Activated naive CD4-positive, alpha-beta T cell treated with anti-CD3 and anti-CD28 coated beads, Interleukin-2, amount 50 U/mL, for 72 hours (primary cell): ENCODE measurements around the gene IFIT1B. TPM values are rescaled to one million over a fixed set of nuclear protein-coding genes. Genes with fewer than 3 reads are reported as not detected.
"Not testable (repeated sequence)": the region's sequence is repeated elsewhere in the genome, so short reads cannot be mapped to it uniquely, and the experiment has no call there.

Source experiments
- ATAC-seq, 2 donors: fragments of 150-1000 bp; cut with Tn5 transposase; 2 replicates each; pipeline ENCODE4 v1.10.0; 2021; ENCODE audit warnings: mild to moderate bottlenecking in 2 of 2, moderate library complexity in 2 of 2
- DNase-seq, 2 donors: peaks; one replicate each; pipeline ENCODE4 v3.0.0; 2021 to 2022; ENCODE audit warnings: low spot score in 2 of 2
- H3K27ac Mint-ChIP-seq, 2 donors: one replicate each; pipeline ENCODE4 v1.8.0; 2022; ENCODE audit warnings: mild to moderate bottlenecking in 2 of 2, mixed read lengths in 2 of 2
- H3K36me3 Mint-ChIP-seq, 2 donors: one replicate each; pipeline ENCODE4 v1.8.0; 2022; ENCODE audit warnings: mixed read lengths in 2 of 2
- H3K9me3 Mint-ChIP-seq, 2 donors: one replicate each; pipeline ENCODE4 v1.8.0; 2022; ENCODE audit warnings: mixed read lengths in 2 of 2
- total RNA-seq, 2 donors: library from RNA; stranded (reverse); gene quantifications; one replicate each; pipeline ENCODE4 v1.2.3, GENCODE V29; 2022

The IFIT1B gene
- total RNA-seq, 2 donors from 2014 or later: not detected

GRCh38 chr10:89364531-89364930 is 13.3 kb upstream of the IFIT1B start:
- no peak for ATAC-seq

GRCh38 chr10:89367529-89367928 is 10.3 kb upstream of the IFIT1B start:
- ATAC-seq (peak in 1 of 2 donors; percentile 90), DNase-seq (no peak)
- Mint-ChIP-seq H3K9me3 (no peaks in the 10 kb centered on the region), H3K27ac (no peak overlapping the region), H3K36me3 (no peaks in the 10 kb centered on the region)

More at GRCh38 chr10:89364531-89364930, 13.3 kb upstream of the IFIT1B start:
- no peaks in the 10 kb centered on the region for H3K9me3 Mint-ChIP-seq
- no peak for DNase-seq
- no peak overlapping the region for H3K27ac Mint-ChIP-seq
- no peaks in the 10 kb centered on the region for H3K36me3 Mint-ChIP-seq

- Mint-ChIP-seq H3K9me3 (no peaks in the 10 kb centered on the region), H3K27ac (no peak overlapping the region), H3K36me3 (no peaks in the 10 kb centered on the region)
- ATAC-seq (no peak), DNase-seq (no peak)
Measured at GRCh38 chr10:89368129-89368528, 9.7 kb upstream of the IFIT1B start.

DNA sequence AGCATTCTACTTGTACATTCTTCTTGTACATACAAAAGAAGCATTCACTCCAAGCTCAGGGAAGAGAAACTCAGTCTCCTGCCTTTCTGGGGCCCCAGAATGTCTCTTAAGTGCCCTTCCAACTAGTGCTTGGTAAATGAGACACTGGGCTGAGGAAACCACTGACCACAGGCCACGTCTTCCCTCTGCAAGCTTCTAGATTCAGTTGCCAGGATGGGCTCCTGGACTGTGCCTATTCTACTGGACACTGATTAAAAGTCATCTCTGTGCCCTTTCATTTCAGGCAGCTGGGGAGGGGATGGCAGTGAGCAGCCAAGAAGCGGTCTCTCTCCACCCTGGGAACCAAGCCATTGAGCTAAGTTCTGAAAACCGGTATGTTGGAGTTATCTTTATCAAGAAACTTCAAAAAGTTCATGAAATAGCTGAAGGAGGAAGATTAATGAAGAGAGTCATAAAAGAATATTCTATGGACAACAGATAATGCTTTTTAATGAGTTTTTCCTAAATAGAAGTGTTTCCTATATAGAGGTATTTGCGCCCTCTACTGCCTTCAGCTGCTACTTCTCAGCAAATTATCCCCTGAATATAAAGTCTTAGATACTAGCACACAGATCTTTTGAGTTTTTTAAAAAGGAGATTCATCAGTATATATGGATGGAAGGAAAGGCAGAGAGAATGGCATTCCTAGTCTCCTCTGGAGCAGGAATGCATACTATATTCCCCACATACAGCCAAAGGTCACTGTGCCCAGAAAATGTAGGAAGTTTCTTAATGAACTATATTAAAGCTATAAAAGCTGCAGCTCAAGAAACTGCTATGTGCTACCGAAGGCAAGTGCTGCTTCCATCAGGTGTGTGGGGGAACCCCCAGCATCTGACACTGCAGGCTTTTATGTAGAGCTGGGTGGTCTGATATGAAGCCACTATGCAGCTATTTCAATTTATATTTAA is 8.4 kb upstream of the IFIT1B start:
- ATAC-seq (no peak), DNase-seq (no peak)
- no peaks in the 10 kb centered on the region for H3K36me3 Mint-ChIP-seq
- no peak overlapping the region for H3K27ac Mint-ChIP-seq
- no peaks in the 10 kb centered on the region for H3K9me3 Mint-ChIP-seq

DNA sequence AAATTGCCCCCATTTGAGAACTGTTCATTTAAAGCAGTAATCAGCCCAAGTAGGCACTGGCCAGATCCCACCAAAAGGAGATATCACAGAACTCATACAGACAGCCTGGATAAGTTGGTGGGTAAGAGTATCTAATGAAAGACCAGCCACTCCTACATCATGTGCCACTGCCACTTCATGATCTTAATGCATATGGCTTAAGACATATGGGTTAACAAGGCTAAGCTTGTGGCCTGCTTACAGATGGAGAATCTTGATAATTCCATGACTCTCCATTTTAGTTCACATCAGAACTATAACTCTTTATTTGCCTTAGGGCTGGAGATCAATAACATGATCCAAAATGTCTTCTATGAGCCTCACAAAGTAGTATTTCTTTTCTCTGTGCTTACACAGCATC is 6.8 kb upstream of the IFIT1B start:
- no peaks in the 10 kb centered on the region for H3K9me3 Mint-ChIP-seq
- no peak for DNase-seq
- ATAC-seq: no peak
- no peaks in the 10 kb centered on the region for H3K36me3 Mint-ChIP-seq
- no peak overlapping the region for H3K27ac Mint-ChIP-seq

DNA sequence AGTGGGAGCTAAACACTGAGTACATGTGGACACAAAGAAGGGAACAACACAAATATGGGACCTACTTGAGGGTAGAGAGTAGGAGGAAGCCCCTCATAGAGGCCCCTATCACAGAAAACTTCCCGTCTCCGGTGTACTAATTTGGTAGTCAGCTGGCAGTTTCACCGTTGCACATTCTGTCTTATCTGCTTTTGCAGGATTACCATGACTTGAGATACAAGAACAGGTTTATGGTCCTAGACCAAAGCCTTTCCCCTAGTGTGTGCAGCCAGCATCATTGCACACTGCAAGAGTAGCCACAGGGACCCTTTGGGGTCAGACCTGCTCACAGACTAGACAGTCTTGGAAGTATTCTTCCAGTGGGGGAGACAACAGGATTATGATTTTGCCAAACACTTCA is 5.9 kb upstream of the IFIT1B start:
- Mint-ChIP-seq H3K9me3 (no peaks in the 10 kb centered on the region), H3K36me3 (no peaks in the 10 kb centered on the region), H3K27ac (no peak overlapping the region)
- DNase-seq: no peak
- no peak for ATAC-seq

DNA sequence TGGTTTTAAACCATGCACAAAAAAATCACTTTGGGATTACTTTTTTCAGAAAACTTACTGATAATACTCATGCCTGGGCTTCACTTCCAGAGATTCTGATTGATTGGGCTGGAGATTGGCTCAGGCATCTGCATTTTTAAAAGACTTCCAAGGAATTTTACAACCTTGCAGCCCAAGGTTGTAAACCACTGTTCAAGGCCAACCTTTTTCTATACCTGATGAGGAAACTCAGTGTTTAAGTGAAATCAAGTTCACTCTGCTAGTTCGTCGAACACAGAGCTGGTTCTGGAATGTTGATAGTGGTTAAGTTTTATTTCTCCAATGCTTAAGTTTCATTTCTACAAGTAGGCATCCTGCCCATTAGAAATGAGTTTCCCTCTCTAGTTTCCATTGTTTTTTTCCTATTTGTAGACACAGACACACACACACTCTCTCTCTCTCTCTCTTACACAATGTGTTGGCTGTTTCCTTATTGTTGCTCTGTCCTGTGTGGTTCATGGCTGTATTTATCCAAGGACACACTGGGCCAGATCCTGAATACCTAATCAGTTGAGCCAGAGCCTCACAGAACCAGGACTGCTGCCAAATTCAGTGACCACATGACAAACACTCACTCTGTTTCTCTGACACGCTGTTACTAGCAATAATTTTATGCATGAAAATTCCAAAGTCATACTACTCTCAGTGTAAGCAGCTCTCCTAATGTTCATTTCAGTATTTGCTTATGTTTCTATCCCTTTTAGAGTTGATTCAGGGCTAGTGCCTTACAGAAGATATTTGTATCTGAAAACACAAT is 3.7 kb upstream of the IFIT1B start:
- Mint-ChIP-seq H3K36me3 (no peaks in the 10 kb centered on the region), H3K9me3 (no peaks in the 10 kb centered on the region), H3K27ac (no peak overlapping the region)
- DNase-seq (no peak), ATAC-seq (no peak)

DNA sequence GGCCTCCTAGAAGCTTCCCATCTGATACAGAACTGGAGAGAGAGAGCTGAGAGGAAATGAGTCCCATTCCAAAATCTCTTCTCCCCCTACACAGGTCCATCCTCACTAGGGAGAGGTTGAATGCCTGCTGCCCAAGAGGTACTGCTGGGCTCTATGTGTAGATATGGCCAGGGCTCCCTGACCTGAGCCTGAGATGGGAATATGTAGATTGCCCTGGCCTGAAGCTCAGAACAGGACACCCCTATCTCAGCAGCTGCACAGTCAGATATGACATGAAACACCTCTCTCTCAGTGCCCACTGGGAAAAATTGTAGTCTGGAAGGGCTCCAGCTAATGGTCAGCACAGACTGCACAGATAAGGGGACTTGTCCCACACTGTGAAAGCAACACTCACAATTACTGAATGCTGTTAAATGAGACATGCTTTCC is 3.1 kb upstream of the IFIT1B start:
- H3K9me3 Mint-ChIP-seq: no peaks in the 10 kb centered on the region
- DNase-seq (no peak), ATAC-seq (no peak)
- H3K36me3 Mint-ChIP-seq: no peaks in the 10 kb centered on the region
- H3K27ac Mint-ChIP-seq: no peak overlapping the region

DNA sequence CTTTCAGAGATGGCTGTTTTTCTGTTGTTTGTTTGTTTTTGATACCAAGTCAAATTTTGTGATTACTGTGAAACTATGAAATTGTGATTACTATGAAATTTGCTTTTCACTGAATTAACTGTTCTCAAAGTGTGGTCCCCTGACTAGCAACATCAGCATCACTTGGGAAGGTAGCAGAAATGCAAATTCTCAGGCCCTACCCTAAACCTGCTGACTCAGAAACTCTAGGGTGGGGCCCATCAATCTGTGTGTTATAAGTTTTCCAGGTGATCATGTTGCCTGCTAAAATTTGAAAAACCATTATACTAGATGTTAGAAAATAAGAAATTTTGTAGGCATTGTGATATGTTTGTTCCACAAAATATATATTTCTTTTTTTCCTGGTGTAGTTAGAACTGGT is 1.2 kb downstream of the IFIT1B start:
- ATAC-seq (no peak), DNase-seq (no peak)
- Mint-ChIP-seq H3K36me3 (no peaks in the 10 kb centered on the region), H3K27ac (no peak overlapping the region), H3K9me3 (no peaks in the 10 kb centered on the region)

DNA sequence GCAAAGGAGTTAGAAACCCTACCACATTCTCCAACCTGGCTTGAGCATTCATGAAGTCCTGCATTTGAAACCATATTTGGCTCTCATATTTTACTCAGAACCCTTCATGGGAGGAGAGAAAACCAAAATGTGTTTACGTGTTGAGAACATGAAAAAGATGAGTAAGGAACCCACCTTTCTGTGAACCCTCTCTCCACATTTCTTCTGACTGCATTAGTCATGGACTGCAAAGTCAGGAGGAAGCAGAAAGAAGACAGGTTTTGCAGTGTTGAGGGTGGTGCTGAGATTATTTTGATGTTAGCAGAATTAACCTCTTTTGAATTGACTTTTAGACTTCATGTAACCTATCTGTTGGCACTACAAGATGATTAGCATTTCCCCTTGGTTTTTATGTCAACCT is 4.9 kb downstream of the IFIT1B start:
- Mint-ChIP-seq H3K27ac (no peak overlapping the region), H3K9me3 (no peaks in the 10 kb centered on the region), H3K36me3 (no peaks in the 10 kb centered on the region)
- DNase-seq: no peak
- ATAC-seq: peak in 1 of 2 donors; percentile 61

GRCh38 chr10:89384474-89385340 is 6.9 kb downstream of the IFIT1B start:
- ATAC-seq: no peak
- Mint-ChIP-seq H3K27ac (no peak overlapping the region), H3K36me3 (no peaks in the 10 kb centered on the region), H3K9me3 (no peaks in the 10 kb centered on the region)
- DNase-seq: no peak

DNA sequence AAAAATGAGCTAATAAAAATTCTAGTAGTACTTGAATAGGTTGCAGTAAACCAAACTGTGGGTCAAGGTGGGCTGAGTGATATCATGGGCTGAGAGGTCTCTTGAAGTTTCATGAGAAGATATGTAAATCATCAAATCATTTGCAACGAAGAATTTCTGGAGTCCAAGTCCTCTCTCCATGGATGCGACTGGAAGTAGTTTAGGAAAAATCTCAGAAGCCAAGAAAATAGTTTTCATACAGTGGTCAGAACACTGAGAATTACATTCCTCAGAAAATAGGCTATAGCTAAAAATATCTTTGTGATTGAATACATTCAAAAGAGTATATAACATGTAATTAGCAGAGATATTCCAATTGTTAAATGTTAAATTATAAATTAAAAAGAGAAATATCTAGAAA is 10.9 kb downstream of the IFIT1B start:
- no peak overlapping the region for H3K27ac Mint-ChIP-seq
- DNase-seq (no peak), ATAC-seq (no peak)
- H3K9me3 Mint-ChIP-seq: no peaks in the 10 kb centered on the region
- no peaks in the 10 kb centered on the region for H3K36me3 Mint-ChIP-seq

GRCh38 chr10:89389254-89389653 is 11.4 kb downstream of the IFIT1B start:
- ATAC-seq (no peak), DNase-seq (no peak)
- H3K27ac Mint-ChIP-seq: no peak overlapping the region
- H3K9me3 Mint-ChIP-seq: no peaks in the 10 kb centered on the region
- H3K36me3 Mint-ChIP-seq: no peaks in the 10 kb centered on the region

DNA sequence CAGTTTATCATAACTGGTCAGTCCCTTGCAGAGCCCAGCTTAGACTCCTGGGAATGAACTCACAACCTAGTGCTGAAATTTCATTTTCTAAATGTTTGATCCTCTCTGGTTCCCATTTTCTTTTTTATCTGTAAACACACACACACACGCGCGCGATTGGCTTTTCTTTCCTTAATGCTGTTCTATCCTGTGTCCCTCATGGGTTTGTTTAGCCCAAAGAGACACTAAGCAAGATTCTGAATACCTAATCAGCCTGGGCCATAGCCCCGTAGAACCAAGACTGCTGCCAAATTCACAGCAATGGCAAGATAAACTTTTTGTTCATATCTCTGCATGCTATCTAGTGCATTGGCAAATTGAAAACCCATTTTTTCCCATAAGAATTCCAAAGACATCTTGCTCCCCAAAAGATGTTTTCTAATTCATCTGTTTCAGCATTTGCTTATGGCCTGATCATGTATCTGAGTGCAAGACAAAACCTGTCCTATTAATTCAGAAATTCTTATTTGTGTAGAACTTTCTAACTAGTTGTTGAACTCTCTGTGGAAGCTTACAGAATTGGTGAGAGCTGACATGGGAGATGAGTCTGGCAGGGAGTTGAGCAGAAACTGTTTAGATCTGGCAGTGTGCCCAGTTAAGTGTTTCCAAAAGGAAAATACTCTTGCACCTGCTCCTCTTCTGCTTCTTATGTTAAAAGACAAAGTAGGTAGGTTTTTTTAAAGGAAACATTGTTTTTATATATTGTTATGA is 12.8 kb downstream of the IFIT1B start:
- H3K36me3 Mint-ChIP-seq: no peaks in the 10 kb centered on the region
- no peak for ATAC-seq
- H3K9me3 Mint-ChIP-seq: no peaks in the 10 kb centered on the region
- H3K27ac Mint-ChIP-seq: no peak overlapping the region
- DNase-seq: no peak

GRCh38 chr10:89391226-89391576 is 13.3 kb downstream of the IFIT1B start:
- ATAC-seq, H3K9me3 Mint-ChIP-seq, H3K27ac Mint-ChIP-seq, DNase-seq, H3K36me3 Mint-ChIP-seq: not testable (repeated sequence)
